Epithelial cell of esophagus (primary cell): Measurements from ENCODE around the gene UBL3.

Experiments used
- DNase-seq: peaks from one replicate; pipeline ENCODE4 v3.0.0; 2010; ENCODE audit warnings: low read depth
- H3K4me3 ChIP-seq: 2 replicates; pipeline ENCODE4 v1.5.1; 2011; ENCODE audit warnings: mild to moderate bottlenecking, low read length, control low read depth
- TF ChIP-seq, protein P1 (sequence below): IDR thresholded peaks from 2 replicates; pipeline ENCODE4 v1.5.1; 2011; ENCODE audit warnings: low read depth, mild to moderate bottlenecking, low read length, control low read depth, inconsistent platforms; ENCODE audit not compliant: insufficient read depth; ENCODE audit errors: missing control alignments

The UBL3 gene

DNA sequence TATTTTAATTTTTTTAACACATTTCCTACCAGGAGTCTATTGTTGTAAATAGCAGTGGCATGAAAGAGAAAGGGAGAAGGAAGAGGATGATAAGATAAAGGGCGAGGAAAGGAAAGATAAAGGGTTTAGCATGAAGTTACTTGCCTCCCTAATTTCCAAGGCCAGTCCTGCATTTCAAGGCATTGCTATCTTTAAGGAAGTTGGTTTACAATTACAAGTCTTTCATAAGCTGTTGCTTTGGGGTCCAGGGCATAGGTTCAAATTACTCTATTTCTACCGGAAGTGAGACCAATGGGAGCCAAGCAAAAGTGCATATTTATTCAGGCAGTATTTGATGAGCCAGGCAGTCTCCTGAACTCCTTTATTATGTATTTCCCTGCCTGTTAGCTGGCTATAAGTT, 27.7 kb upstream of the UBL3 start:
- no peak for DNase-seq
- TF ChIP-seq, protein P1, sequence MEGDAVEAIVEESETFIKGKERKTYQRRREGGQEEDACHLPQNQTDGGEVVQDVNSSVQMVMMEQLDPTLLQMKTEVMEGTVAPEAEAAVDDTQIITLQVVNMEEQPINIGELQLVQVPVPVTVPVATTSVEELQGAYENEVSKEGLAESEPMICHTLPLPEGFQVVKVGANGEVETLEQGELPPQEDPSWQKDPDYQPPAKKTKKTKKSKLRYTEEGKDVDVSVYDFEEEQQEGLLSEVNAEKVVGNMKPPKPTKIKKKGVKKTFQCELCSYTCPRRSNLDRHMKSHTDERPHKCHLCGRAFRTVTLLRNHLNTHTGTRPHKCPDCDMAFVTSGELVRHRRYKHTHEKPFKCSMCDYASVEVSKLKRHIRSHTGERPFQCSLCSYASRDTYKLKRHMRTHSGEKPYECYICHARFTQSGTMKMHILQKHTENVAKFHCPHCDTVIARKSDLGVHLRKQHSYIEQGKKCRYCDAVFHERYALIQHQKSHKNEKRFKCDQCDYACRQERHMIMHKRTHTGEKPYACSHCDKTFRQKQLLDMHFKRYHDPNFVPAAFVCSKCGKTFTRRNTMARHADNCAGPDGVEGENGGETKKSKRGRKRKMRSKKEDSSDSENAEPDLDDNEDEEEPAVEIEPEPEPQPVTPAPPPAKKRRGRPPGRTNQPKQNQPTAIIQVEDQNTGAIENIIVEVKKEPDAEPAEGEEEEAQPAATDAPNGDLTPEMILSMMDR: no peak
- no peak overlapping the region for H3K4me3 ChIP-seq

DNA sequence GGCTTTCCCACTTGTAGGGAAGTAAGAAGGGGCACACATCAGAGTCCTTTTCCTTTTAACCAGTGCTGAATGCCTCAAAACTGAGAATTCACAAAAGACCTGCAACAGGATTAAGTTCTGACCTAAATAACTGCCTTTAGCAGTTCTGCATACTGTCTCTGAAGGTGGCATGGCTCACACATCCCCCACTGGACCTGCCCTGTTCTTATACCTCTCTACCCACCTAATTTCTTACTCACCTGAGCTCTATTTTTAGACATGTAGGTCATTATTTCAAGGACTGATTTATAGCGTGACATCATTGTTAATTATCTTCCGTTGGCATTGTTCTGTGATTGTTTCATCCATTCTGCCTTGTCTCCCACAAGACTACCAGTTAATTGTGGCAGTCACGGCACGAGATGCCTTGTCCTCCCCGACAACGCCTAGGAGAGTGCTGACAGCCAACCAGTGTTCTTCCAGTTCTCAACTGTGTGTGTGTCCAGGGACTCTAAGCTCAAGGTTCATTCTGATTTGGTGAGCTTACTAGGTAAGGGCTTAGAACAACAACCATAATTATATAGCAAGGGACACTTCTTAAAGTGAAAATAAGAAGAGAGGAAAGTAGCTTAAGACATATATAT, 27.1 kb upstream of the UBL3 start:
- H3K4me3 ChIP-seq: no peak overlapping the region
- DNase-seq: no peak
- TF ChIP-seq, protein P1: no peak

DNA sequence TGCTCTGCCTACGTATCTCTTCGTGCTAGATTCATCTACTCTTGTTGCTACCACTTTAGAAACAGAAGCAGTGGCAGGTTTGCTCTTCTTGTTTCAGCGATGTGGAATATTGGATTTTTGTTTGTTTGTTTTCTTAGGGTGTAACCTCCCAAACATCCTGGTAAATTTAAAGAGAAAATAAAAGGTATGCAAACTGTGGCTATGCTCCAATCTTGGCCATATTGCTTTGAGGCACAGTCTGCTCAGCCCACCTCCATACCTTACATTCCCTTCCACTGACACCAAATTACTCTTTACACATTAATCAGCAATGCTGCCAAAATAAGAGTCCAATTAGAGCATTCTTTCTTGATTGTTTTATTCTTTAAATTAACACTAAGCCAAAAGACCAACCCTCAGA, 25.2 kb upstream of the UBL3 start:
- TF ChIP-seq, protein P1: no peak
- no peak overlapping the region for H3K4me3 ChIP-seq
- no peak for DNase-seq

DNA sequence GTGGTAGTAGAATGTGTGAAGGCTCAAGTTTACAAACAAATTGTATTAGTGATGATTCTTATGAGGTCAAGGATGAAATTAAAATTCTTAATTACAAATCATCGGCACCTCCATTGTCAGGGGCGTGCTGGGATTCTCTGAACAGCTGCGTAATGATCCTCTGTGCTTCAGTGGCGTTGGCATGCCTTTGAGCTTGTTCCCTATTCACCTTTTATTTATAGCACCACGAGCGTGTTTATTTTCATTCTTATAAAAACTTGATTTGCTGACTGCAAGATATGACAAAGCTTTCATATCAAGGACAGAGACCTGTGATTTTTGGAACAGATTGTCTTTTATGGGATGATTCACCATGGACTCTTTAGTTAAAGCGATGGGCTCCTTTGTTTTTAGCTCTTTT, 18.2 kb upstream of the UBL3 start:
- no peak for DNase-seq
- TF ChIP-seq, protein P1: no peak
- H3K4me3 ChIP-seq: no peak overlapping the region

DNA sequence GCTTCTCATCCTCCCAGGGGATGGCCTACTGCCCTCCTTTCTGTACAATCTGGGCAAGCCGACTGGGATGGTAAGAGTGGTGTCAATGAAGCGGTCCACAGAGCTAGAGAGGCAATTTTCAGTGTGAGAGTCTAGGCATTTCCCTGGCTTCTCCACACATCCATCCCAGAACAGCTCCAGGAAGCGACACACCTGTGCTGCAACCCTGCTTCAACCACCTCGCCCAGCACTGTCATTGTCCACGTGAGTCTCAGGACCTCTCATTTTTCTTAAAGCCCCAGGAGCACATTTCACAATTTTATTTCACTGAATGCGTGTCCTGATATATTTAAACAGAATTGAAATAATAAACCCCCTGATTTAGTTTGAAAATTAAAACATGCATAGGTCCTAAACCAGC, 15.5 kb upstream of the UBL3 start:
- TF ChIP-seq, protein P1: no peak
- no peak overlapping the region for H3K4me3 ChIP-seq
- peak; percentile 40 for DNase-seq

DNA sequence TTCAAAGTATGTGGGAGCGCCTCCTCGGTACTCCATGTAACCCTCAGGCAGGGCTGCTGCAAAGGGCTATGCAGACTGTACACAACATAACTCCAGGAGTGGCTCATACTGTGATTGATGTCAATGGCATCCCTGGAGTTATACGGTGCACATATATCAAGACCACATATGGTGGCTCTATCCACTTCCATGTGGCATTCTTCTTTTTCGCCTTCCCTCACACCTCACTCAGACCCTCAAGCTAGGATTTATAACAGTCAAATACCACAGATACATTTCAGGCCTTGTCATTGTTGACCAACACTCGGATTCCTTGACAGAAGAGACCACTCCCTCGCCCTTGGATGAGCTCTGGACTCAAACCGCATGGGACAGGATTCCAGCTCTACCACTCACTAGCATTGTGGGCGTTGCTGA, 11.3 kb upstream of the UBL3 start:
- H3K4me3 ChIP-seq: no peak overlapping the region
- DNase-seq: peak; percentile 79
- TF ChIP-seq, protein P1: no peak

DNA sequence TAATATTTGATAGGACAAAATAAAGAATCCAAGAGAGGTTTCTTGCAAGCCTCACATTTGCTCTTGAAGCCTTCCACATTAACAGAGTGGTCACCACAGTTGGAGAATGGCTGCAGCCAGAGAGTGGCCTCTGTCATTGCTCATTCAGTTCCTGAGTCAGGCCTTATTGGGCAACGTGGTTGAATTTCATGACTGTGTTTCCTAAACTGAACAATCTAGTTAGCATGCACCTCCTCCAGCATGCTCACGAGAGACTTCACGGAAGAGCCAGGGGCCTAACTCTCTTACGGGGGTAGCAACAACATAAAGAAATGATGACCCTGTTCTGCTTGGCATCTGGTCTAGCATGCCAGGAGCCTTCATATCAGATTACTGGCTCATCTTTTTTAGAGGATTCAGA, 9.6 kb upstream of the UBL3 start:
- H3K4me3 ChIP-seq: no peak overlapping the region
- TF ChIP-seq, protein P1: no peak
- DNase-seq: peak; percentile 83
